Neural crest cell (in vitro differentiated cells): ENCODE measurements around the gene FXYD7. TPM values are rescaled to one million over a fixed set of nuclear protein-coding genes. Genes with fewer than 3 reads are reported as not detected.
A peak's percentile ranks its signal among the peaks of the same experiment; 100 is the strongest.
"Not testable (repeated sequence)": the region's sequence is repeated elsewhere in the genome, so short reads cannot be mapped to it uniquely, and the experiment has no call there.

Experiments
- DNase-seq: peaks from one replicate; pipeline ENCODE4 v3.0.0; 2021; ENCODE audit warnings: low read depth, mixed read lengths, low spot score
- H3K27ac Mint-ChIP-seq: one replicate; pipeline ENCODE4 v1.8.0; 2021; ENCODE audit warnings: mild to moderate bottlenecking, mixed read lengths; ENCODE audit not compliant: unreplicated experiment
- H3K27me3 Mint-ChIP-seq: 2 replicates; pipeline ENCODE4 v1.8.0; 2021; ENCODE audit warnings: low read depth, mild to moderate bottlenecking, mixed read lengths
- H3K36me3 Mint-ChIP-seq: 2 replicates; pipeline ENCODE4 v1.8.0; 2021; ENCODE audit warnings: low read depth, mild to moderate bottlenecking, mixed read lengths
- H3K4me1 Mint-ChIP-seq: 2 replicates; pipeline ENCODE4 v1.8.0; 2021; ENCODE audit warnings: mixed read lengths
- H3K4me3 Mint-ChIP-seq: one replicate; pipeline ENCODE4 v1.8.0; 2021; ENCODE audit warnings: mild to moderate bottlenecking, mixed read lengths
- H3K9me3 Mint-ChIP-seq: 2 replicates; pipeline ENCODE4 v1.8.0; 2021; ENCODE audit warnings: mixed read lengths
- total RNA-seq: library from RNA; stranded (reverse); gene quantifications from 2 replicates; pipeline ENCODE4 v1.2.1, GENCODE V29; 2021
- TF ChIP-seq, protein P1 (sequence below): fragments of 200-600 bp; sonication (generic); conservative IDR thresholded peaks from 2 replicates; pipeline ENCODE4 v1.5.0; 2021; ENCODE audit warnings: antibody characterized with exemption, mild to moderate bottlenecking

The FXYD7 gene
- total RNA-seq, 1 donor from 2014 or later = 1.4 TPM

DNA sequence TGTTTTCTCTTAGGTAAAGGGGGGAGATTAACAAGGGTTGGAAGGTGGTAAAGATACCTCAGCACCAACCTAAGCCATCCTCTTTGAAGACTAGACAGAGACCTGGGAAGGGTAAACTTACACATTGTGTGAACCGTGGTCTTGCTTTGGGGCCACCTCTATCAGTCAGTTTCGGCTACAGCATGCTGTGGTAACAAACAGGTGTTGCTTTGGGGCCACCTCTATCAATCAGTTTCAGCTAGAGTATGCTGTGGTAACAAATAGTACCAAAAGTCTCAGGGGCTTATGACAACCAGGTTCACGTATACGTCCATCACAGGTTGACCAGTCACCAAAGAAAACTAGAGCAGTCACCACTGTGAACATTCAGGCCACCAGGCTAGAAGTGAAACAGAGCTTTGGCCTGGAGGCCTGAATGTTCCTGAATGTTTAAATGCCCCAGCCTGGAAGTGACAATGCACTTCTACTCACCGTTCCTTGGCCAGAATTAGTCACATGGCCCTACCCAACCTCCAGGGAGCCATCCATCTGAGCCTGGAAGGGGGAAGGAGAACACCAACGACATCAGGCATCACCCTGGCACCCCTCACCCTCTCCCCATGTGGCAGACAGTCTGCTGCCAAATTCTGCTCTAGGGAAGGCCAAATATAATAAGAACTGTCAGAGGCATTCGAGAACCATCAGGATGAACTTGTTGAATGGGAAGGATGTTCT, 3.8 kb downstream of the FXYD7 start:
- H3K27me3 Mint-ChIP-seq = peaks cover 76% of the 10 kb centered on the region
- TF ChIP-seq, protein P1, sequence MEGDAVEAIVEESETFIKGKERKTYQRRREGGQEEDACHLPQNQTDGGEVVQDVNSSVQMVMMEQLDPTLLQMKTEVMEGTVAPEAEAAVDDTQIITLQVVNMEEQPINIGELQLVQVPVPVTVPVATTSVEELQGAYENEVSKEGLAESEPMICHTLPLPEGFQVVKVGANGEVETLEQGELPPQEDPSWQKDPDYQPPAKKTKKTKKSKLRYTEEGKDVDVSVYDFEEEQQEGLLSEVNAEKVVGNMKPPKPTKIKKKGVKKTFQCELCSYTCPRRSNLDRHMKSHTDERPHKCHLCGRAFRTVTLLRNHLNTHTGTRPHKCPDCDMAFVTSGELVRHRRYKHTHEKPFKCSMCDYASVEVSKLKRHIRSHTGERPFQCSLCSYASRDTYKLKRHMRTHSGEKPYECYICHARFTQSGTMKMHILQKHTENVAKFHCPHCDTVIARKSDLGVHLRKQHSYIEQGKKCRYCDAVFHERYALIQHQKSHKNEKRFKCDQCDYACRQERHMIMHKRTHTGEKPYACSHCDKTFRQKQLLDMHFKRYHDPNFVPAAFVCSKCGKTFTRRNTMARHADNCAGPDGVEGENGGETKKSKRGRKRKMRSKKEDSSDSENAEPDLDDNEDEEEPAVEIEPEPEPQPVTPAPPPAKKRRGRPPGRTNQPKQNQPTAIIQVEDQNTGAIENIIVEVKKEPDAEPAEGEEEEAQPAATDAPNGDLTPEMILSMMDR = no peak
- H3K4me3 Mint-ChIP-seq = no peak overlapping the region
- no peak for DNase-seq
- H3K4me1 Mint-ChIP-seq = peaks cover 17% of the 10 kb centered on the region
- no peaks in the 10 kb centered on the region for H3K9me3 Mint-ChIP-seq
- H3K27ac Mint-ChIP-seq = no peak overlapping the region
- no peaks in the 10 kb centered on the region for H3K36me3 Mint-ChIP-seq

DNA sequence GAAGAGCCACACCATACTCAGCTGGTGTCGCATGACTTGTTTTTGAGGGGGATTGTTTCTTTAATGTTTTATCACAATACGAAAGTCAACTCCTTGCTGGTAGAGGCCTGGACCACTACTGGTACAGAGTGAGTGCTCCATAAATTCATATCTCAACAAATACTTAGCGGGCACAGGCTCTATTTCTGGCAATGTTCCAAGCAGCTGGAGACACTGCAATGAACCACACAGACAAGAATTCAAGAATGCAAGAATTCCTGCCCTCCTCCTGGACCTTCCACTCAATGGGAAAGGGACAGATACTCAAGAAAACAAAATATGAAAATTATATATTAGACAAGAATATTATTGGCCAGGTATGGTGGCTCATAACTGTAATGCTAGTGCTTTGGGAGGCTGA, 6.4 kb downstream of the FXYD7 start:
- no peak for DNase-seq
- Mint-ChIP-seq H3K27ac (no peak overlapping the region), H3K4me1 (peaks cover 23% of the 10 kb centered on the region), H3K9me3 (no peaks in the 10 kb centered on the region), H3K4me3 (no peak overlapping the region), H3K36me3 (no peaks in the 10 kb centered on the region), H3K27me3 (peaks cover 77% of the 10 kb centered on the region)
- TF ChIP-seq, protein P1 = no peak

DNA sequence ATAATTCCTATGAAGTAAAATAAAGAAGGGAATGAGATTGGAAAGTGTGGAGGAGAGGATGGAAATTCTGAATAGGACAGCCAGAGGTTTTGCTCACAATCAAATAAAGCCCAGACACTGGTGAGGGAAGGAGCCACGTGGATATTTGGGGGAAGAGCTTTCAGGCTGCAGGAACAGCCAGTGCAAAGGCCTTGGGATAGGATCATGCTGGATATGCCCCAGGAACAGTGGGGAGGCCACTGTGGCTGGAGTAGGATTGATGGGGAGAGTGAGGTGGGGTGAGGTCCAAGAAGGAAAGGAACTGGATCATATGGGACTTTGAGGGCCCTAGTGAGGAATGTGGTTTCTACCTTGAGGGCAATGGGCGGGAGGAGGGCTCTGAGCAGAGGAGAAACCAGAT, 7.4 kb downstream of the FXYD7 start:
- Mint-ChIP-seq H3K9me3 (no peaks in the 10 kb centered on the region), H3K36me3 (no peaks in the 10 kb centered on the region), H3K4me1 (peaks cover 32% of the 10 kb centered on the region), H3K27ac (peak overlapping the region; percentile 1), H3K4me3 (peak overlapping the region; percentile 41), H3K27me3 (peaks cover 77% of the 10 kb centered on the region)
- no peak for DNase-seq
- TF ChIP-seq, protein P1 = no peak

DNA sequence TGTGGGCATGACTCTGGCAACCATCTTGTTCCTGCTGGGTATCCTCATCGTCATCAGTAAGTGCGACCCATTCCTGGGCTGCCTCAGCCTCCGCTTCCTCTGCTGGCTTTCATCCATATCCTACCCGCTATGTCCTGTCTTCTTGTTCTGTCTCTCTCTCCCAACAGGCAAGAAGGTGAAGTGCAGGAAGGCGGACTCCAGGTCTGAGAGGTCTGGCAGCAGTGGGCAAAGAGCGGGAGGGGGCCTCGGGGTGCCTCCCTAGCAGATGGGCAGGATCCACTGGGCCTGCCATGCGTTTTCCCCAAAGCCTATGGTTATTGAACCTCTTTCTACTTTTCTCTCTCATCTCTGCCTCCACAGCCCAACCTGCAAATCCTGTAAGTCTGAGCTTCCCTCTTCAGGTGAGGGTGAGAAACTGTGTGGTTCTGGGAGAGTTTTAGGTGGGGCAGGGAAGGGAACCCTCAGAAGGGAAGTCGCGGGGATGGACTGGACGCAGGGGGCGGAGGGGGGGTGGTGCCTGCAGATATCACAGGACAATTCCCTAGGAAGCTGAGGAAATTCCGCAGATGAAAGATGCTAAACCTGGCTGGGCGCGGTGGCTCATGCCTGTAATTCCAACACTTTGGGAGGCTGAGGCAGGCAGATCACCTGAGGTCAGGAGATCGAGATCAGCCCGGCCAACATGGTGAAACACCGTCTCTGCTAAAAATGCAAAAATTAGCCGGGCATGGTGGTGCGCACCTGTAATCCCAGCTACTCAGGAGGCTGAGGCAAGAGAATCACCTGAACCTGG, 8.4 kb downstream of the FXYD7 start:
- Mint-ChIP-seq H3K4me3 (no peak overlapping the region), H3K36me3 (no peaks in the 10 kb centered on the region), H3K27ac (no peak overlapping the region), H3K27me3 (peaks cover 79% of the 10 kb centered on the region), H3K4me1 (peaks cover 32% of the 10 kb centered on the region), H3K9me3 (no peaks in the 10 kb centered on the region)
- no peak for DNase-seq
- TF ChIP-seq, protein P1 = no peak

DNA sequence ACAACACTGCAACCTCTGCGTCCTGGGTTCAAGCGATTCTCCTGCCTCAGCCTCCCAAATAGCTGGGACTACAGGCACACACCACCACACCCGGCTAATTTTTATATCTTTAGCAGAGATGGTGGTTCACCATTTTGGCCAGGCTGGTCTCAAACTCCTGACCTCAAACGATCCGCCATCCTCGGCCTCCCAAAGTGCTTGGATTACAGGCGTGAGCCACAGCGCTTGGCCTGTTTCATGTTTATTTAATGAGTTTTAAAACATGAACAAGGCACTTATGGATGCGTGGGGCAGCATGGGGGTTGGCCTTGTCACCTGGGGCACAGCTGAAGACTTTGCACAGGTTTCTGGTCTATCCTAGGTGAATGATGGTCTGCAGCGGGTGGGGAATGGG, 10.1 kb downstream of the FXYD7 start:
- not testable (repeated sequence) for H3K4me3 Mint-ChIP-seq, H3K36me3 Mint-ChIP-seq, H3K27ac Mint-ChIP-seq, DNase-seq, H3K9me3 Mint-ChIP-seq
- Mint-ChIP-seq H3K27me3 (peaks cover 81% of the 10 kb centered on the region), H3K4me1 (peaks cover 32% of the 10 kb centered on the region)
